Keratinocyte (primary cell): ENCODE data around the gene LYPD1. TPM values are rescaled to one million over a fixed set of nuclear protein-coding genes. Genes with fewer than 3 reads are reported as not detected.

Experiments used
- DNase-seq: peaks from one replicate; pipeline ENCODE4 v3.0.0-alpha.2; 2011; ENCODE audit warnings: low read depth, missing footprints, low spot score
- FAIRE-seq: peaks from 2 replicates; lab custom pipeline; 2011; peaks lifted over from hg19 to GRCh38; lab: Jason Lieb, UNC
- H2AFZ ChIP-seq: 2 replicates; pipeline ENCODE4 v1.6.0; 2012; ENCODE audit warnings: low read length, control low read depth, inconsistent platforms; ENCODE audit not compliant: control insufficient read depth
- H3K27ac ChIP-seq: 2 replicates; pipeline ENCODE4 v1.5.1; 2011; ENCODE audit warnings: low read length; ENCODE audit not compliant: control insufficient read depth, insufficient read depth
- H3K27me3 ChIP-seq: 3 replicates; pipeline ENCODE4 v1.6.0; 2011; ENCODE audit warnings: low read length; ENCODE audit not compliant: control insufficient read depth, insufficient read depth; ENCODE audit errors: extremely low read depth
- H3K36me3 ChIP-seq, 2 experiments: 2 replicates in 1 of 2; 3 replicates in 1 of 2; pipeline ENCODE4 v1.5.1; 2011; ENCODE audit warnings: low read length in 2 of 2, mild to moderate bottlenecking in 1 of 2; ENCODE audit not compliant: control insufficient read depth in 2 of 2, insufficient read depth in 2 of 2; ENCODE audit errors: extremely low read depth in 1 of 2
- H3K4me1 ChIP-seq: 3 replicates; pipeline ENCODE4 v1.5.1; 2011; ENCODE audit warnings: low read length; ENCODE audit not compliant: control insufficient read depth, insufficient read depth; ENCODE audit errors: extremely low read depth
- H3K4me2 ChIP-seq: 3 replicates; pipeline ENCODE4 v1.6.0; 2011; ENCODE audit warnings: low read depth, low read length; ENCODE audit not compliant: control insufficient read depth, insufficient read depth; ENCODE audit errors: extremely low read depth
- H3K4me3 ChIP-seq, 3 experiments: fragments of 200-600 bp in 1 of 3; sonication (generic) in 1 of 3; 2 replicates in 2 of 3; 3 replicates in 1 of 3; pipeline ENCODE4 v1.5.1; 2011 to 2016; ENCODE audit warnings: low read length in 3 of 3, mild to moderate bottlenecking in 3 of 3, control low read depth in 2 of 3, inconsistent platforms in 1 of 3, low read depth in 1 of 3, mixed read lengths in 1 of 3, mixed run types in 1 of 3, moderate library complexity in 1 of 3; ENCODE audit not compliant: control insufficient read depth in 2 of 3, insufficient read depth in 2 of 3; ENCODE audit errors: extremely low read depth in 1 of 3
- H3K79me2 ChIP-seq: 2 replicates; pipeline ENCODE4 v1.6.0; 2012; ENCODE audit warnings: low read length; ENCODE audit not compliant: control insufficient read depth, insufficient read depth
- H3K9ac ChIP-seq: 3 replicates; pipeline ENCODE4 v1.6.0; 2011; ENCODE audit warnings: low read length; ENCODE audit not compliant: control insufficient read depth, insufficient read depth; ENCODE audit errors: extremely low read depth
- H3K9me1 ChIP-seq: 3 replicates; pipeline ENCODE4 v1.6.0; 2011; ENCODE audit warnings: low read length; ENCODE audit not compliant: control insufficient read depth, insufficient read depth; ENCODE audit errors: extremely low read depth
- H3K9me3 ChIP-seq: 2 replicates; pipeline ENCODE4 v1.5.1; 2012; ENCODE audit warnings: low read depth, low read length; ENCODE audit not compliant: control insufficient read depth
- H4K20me1 ChIP-seq: 3 replicates; pipeline ENCODE4 v1.6.0; 2011; ENCODE audit warnings: low read length; ENCODE audit not compliant: control insufficient read depth, insufficient read depth; ENCODE audit errors: extremely low read depth
- EZH2 ChIP-seq: IDR thresholded peaks from one replicate; pipeline ENCODE4 v1.6.1; 2012; ENCODE audit warnings: inconsistent platforms, mild to moderate bottlenecking, low read length, moderate library complexity
- dilution Hi-C: fragments of 300-500 bp; cut with MboI; formaldehyde crosslinking; loops from one replicate; pipeline ENCODE4 v1.7.0; 2020; ENCODE audit warnings: low sequenced_read_pairs; ENCODE audit not compliant: extremely low pct_ligation_motif_present
- polyA plus RNA-seq, 5 experiments: library from polyadenylated mRNA; depleted of rRNA in 3 of 5; stranded (reverse) in 3 of 5; stranded (forward) in 1 of 5; unstranded in 1 of 5; fragments of >200 nt; gene quantifications; 1 replicate in 1 of 5; 2 replicates in 3 of 5; 3 replicates in 1 of 5; pipeline versions ENCODE4 v1.2.1 to v1.2.3, GENCODE V29; 2011 to 2012; ENCODE audit warnings: missing spikeins in 2 of 5, low read depth in 1 of 5, low replicate concordance in 1 of 5
- TF ChIP-seq, protein P1 (sequence below), 3 experiments: IDR thresholded peaks in 1 of 3; conservative IDR thresholded peaks in 1 of 3; optimal IDR thresholded peaks in 1 of 3; 2 replicates in 2 of 3; 3 replicates in 1 of 3; pipeline versions ENCODE3 to v1.5.1; 2011; ENCODE audit warnings: low read length in 3 of 3, mild to moderate bottlenecking in 3 of 3, moderate library complexity in 2 of 3, control low read depth in 1 of 3, inconsistent platforms in 1 of 3; ENCODE audit not compliant: insufficient read depth in 2 of 3; ENCODE audit errors: extremely low read depth in 1 of 3

Gene LYPD1
- polyA plus RNA-seq, 1 donor (not counting 4 experiments of a cell fraction or from before 2014, with no cell fraction given), result 0.03 TPM

DNA sequence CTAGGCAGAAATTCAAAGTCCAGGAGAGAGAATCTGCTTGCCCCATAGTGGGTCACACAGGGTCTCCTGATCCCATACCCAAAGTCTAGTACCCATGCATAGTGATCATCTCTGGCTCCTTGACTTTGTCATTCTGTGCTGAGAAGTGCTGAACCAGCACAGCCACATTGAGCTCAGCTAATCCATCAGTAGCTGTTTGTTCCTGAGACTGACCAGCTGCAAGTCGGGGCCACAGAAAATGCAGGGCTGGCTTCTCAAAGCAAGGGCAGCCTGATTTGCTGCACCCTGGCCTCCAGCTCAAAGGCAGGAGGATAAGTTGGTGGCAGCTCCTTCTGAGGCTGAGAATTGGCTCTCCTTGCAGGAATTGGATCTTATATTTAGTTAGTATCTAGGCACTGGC is 72.2 kb downstream of the LYPD1 start:
- no peaks in the 10 kb centered on the region for H3K9me3 ChIP-seq
- no peaks in the 10 kb centered on the region for H3K27me3 ChIP-seq
- no peaks in the 10 kb centered on the region for H4K20me1 ChIP-seq
- no peak overlapping the region for H3K9ac ChIP-seq
- dilution Hi-C loops, result no loop called here
- peaks cover 5% of the 10 kb centered on the region for H3K4me1 ChIP-seq
- no peak overlapping the region for H3K27ac ChIP-seq
- H3K36me3 ChIP-seq, result no peaks in the 10 kb centered on the region
- H3K4me3 ChIP-seq, result no peak overlapping the region
- H2AFZ ChIP-seq, result no peak overlapping the region
- no peak for FAIRE-seq
- TF ChIP-seq, protein P1, sequence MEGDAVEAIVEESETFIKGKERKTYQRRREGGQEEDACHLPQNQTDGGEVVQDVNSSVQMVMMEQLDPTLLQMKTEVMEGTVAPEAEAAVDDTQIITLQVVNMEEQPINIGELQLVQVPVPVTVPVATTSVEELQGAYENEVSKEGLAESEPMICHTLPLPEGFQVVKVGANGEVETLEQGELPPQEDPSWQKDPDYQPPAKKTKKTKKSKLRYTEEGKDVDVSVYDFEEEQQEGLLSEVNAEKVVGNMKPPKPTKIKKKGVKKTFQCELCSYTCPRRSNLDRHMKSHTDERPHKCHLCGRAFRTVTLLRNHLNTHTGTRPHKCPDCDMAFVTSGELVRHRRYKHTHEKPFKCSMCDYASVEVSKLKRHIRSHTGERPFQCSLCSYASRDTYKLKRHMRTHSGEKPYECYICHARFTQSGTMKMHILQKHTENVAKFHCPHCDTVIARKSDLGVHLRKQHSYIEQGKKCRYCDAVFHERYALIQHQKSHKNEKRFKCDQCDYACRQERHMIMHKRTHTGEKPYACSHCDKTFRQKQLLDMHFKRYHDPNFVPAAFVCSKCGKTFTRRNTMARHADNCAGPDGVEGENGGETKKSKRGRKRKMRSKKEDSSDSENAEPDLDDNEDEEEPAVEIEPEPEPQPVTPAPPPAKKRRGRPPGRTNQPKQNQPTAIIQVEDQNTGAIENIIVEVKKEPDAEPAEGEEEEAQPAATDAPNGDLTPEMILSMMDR (optimal IDR thresholded peaks at IDR 0.05 in 1 of 3, IDR thresholded peaks at IDR 0.05 in 1 of 3, conservative IDR thresholded peaks at IDR 0.05 in 1 of 3; ENCODE audit: extremely low read depth in 1 of 3, insufficient read depth in 2 of 3, low read length in 3 of 3), result no peak
- no peak for TF ChIP-seq EZH2
- no peak overlapping the region for H3K4me2 ChIP-seq
- no peaks in the 10 kb centered on the region for H3K79me2 ChIP-seq
- no peaks in the 10 kb centered on the region for H3K9me1 ChIP-seq
- DNase-seq, result no peak

DNA sequence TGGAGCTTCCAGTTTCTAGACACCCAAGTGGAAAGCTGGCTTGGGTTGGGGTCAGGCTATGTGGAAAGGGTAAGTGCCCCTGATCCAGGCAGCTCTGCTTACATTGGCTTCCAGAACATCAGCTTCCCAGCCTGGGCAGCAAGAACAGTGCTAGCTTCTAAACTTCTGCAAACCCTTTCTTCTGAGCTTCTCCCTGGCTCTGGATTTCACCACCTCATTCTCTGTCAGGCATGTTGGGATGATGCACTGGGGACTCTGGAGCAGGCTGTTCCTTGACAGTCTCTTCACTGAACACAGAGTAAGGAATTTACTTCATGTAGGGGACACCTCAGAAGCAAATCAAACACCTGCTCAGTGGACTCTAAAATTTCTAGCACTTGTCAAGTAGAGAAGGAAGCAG is 72.8 kb downstream of the LYPD1 start:
- no peak for FAIRE-seq

More for the DNA sequence above, 72.8 kb downstream of the LYPD1 start:
- H3K27me3 ChIP-seq, result no peaks in the 10 kb centered on the region
- no peak overlapping the region for H3K27ac ChIP-seq
- H3K4me2 ChIP-seq, result no peak overlapping the region
- no peak overlapping the region for H2AFZ ChIP-seq
- peaks cover 5% of the 10 kb centered on the region for H3K4me1 ChIP-seq
- no peaks in the 10 kb centered on the region for H4K20me1 ChIP-seq
- no peak overlapping the region for H3K4me3 ChIP-seq
- H3K9me3 ChIP-seq, result no peaks in the 10 kb centered on the region
- TF ChIP-seq, protein P1 (optimal IDR thresholded peaks at IDR 0.05 in 1 of 3, IDR thresholded peaks at IDR 0.05 in 1 of 3, conservative IDR thresholded peaks at IDR 0.05 in 1 of 3; ENCODE audit: extremely low read depth in 1 of 3, insufficient read depth in 2 of 3, low read length in 3 of 3), result no peak
- H3K36me3 ChIP-seq, result no peaks in the 10 kb centered on the region
- H3K9me1 ChIP-seq, result no peaks in the 10 kb centered on the region
- dilution Hi-C loops, result no loop called here
- no peak overlapping the region for H3K9ac ChIP-seq
- DNase-seq, result no peak
- H3K79me2 ChIP-seq, result no peaks in the 10 kb centered on the region
